Astrocyte of the cerebellum (primary cell): ENCODE measurements around the gene AP2A1.

Source experiments
- DNase-seq: peaks from one replicate; pipeline ENCODE4 v3.0.0-alpha.2; 2011; ENCODE audit warnings: low read depth
- H3K4me3 ChIP-seq: 2 replicates; pipeline ENCODE4 v1.5.1; 2011; ENCODE audit warnings: mild to moderate bottlenecking, low read depth, low read length, moderate library complexity
- in situ Hi-C: cut with HindIII; loops from 2 replicates; pipeline ENCODE4 v1.10.0; 2017; ENCODE audit warnings: low sequenced_read_pairs
- TF ChIP-seq, protein P1 (sequence below): IDR thresholded peaks from 2 replicates; pipeline ENCODE4 v1.5.1; 2012; ENCODE audit warnings: low read length, low read depth, moderate library complexity, mild to moderate bottlenecking; ENCODE audit errors: missing control alignments

The AP2A1 gene

GRCh38 chr19:49839713-49840112, 72.9 kb downstream of the AP2A1 start:
- TF ChIP-seq, protein P1, sequence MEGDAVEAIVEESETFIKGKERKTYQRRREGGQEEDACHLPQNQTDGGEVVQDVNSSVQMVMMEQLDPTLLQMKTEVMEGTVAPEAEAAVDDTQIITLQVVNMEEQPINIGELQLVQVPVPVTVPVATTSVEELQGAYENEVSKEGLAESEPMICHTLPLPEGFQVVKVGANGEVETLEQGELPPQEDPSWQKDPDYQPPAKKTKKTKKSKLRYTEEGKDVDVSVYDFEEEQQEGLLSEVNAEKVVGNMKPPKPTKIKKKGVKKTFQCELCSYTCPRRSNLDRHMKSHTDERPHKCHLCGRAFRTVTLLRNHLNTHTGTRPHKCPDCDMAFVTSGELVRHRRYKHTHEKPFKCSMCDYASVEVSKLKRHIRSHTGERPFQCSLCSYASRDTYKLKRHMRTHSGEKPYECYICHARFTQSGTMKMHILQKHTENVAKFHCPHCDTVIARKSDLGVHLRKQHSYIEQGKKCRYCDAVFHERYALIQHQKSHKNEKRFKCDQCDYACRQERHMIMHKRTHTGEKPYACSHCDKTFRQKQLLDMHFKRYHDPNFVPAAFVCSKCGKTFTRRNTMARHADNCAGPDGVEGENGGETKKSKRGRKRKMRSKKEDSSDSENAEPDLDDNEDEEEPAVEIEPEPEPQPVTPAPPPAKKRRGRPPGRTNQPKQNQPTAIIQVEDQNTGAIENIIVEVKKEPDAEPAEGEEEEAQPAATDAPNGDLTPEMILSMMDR, result no peak

GRCh38 chr19:49840321-49840720, 73.5 kb downstream of the AP2A1 start:
- TF ChIP-seq, protein P1, result no peak
- in situ Hi-C loops, result no loop called here
- no peak for DNase-seq
- no peak overlapping the region for H3K4me3 ChIP-seq

More at GRCh38 chr19:49839713-49840112, 72.9 kb downstream of the AP2A1 start:
- in situ Hi-C loops, result no loop called here
- no peak overlapping the region for H3K4me3 ChIP-seq
- DNase-seq, result no peak

DNA sequence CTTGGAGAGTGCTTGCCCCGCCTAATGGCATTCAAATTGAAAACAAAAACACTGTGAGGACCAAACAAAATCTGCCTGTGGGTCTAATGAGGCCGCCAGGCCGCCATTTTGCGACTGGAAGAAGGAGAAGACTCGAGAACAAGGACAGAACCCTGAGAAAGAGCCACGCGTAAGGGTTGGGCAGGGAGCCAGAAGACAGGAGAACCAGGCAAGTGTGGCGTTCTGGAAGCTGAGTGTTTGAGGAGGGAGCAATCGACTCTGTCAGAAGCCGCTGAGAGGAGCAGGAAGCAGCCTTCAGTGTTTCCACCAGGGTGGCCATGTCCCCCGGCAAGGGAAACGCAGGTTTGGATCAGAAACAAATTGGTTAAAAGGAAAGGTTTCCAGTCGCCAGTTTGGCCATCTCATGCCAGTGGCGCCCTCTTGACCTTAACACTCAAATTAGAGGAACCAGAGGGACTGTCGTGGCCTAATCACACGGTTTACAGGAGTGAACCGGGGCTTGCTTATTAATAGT, 74.0 kb downstream of the AP2A1 start:
- DNase-seq, result no peak
- H3K4me3 ChIP-seq, result no peak overlapping the region
- TF ChIP-seq, protein P1, result no peak
- in situ Hi-C loops, result no loop called here

DNA sequence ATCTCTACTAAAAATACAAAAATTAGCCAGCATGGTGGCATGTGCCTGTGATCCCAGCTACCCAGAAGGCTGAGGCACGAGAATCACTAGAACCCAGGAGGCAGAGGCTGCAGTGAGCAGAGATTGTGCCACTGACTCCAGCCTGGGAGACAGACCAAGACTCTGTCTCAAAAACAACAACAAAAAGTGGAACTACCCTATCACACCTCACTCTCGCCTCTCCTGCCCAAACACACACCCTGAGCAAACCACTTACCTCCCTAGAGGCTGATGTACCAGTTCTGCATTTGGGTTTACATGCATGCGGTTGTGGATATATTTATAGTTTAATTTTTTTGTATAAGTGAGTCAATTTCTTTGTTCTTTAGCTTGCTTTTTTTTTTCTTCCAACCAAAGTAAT, 76.5 kb downstream of the AP2A1 start:
- TF ChIP-seq, protein P1, result no peak
- no peak overlapping the region for H3K4me3 ChIP-seq
- in situ Hi-C loops, result no loop called here
- DNase-seq, result no peak

DNA sequence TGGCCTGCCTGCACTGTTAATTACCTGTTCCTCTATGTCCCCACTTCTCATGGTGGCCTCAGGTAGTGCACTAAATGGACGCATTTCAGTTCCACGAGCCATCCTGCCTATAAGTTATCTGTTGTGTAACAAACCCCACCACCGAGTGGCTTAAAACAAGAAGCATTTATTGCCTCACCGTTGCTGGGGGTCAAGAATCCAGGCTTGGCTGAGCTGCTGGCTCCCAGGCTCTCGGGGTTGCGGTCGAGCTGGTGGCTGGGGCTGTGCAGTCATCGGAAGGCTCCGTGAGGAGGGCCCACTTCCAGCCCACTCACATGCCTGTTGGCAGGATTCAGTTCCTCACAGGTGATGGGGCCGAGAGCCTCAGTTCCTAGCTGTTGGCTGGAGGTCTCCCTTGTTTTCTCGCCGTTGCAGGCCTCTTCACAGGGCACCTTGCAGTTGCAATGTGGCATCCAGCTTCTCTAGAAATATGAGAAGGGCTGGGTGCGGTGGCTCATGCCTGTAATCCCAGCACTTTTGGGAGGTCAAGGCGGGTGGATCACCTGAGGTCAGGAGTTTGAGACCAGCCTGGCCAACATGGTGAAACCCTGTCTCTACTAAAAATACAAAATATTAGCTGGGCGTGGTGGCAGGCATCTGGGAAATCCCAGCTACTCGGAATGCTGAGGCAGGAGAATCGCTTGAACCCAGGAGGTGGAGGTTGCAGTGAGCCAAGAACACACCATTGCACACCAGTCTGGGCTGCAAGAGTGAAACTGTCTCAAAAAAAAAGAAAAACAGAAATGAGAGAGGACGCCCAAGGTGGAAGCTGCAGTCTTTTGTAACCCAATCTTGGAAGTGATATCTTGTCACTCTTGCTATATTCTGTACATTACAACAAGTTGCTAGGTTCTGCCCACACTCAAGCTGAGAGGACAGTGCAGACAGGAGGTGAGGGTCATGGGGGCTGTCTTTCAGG, 77.6 kb downstream of the AP2A1 start:
- peak; percentile 56 for DNase-seq
- no peak overlapping the region for H3K4me3 ChIP-seq
- in situ Hi-C loops, result no loop called here
- TF ChIP-seq, protein P1, result no peak

DNA sequence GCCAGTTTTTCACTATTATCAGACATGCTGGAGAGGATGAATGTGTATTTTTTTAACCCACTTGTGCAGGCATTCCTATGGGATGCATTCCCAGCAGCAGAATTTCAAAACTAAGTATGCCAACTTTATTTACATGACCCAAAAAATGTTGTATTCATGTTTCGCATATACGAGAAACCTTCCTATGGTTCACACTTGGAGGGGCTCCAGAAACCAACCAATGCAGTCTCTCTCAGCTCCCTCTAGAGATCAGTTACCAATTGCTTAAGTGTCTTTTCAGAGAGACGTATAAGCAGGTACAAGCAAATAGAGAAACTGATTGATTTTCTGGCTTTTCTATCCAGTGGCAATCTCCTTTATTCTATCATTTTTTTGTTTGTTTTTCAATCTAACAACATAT, 78.6 kb downstream of the AP2A1 start:
- TF ChIP-seq, protein P1, result no peak
- no peak for DNase-seq
- in situ Hi-C loops, result no loop called here
- H3K4me3 ChIP-seq, result no peak overlapping the region
